Measurements from ENCODE around the gene DNAL4.

DNAL4 gene

GRCh38 chr22:38793721-38794466 is at the start of gene DNAL4:
DNAL4 (minus strand) TSS chr22:38794143; CDS start chr22:38782731, 11,412 bp downstream.
- DNase-seq (ENCODE audit: extremely low spot score, insufficient read length, low read depth) (peak; percentile 89), FAIRE-seq (peak; percentile 99)

- no peak for DNase-seq (ENCODE audit: extremely low spot score, insufficient read length, low read depth)
- FAIRE-seq = no peak
These were observed 49.3 kb upstream of the DNAL4 start for GRCh38 chr22:38843201-38843656.

GRCh38 chr22:38842512-38843200 is 48.7 kb upstream of the DNAL4 start:
- FAIRE-seq = no peak
- DNase-seq (ENCODE audit: extremely low spot score, insufficient read length, low read depth) = no peak

GRCh38 chr22:38841635-38842034 is 47.7 kb upstream of the DNAL4 start:
- no peak for FAIRE-seq

GRCh38 chr22:38841211-38841610 is 47.3 kb upstream of the DNAL4 start:
- no peak for FAIRE-seq
- no peak for DNase-seq (ENCODE audit: extremely low spot score, insufficient read length, low read depth)

More at GRCh38 chr22:38841635-38842034, 47.7 kb upstream of the DNAL4 start:
- DNase-seq (ENCODE audit: extremely low spot score, insufficient read length, low read depth) = no peak

GRCh38 chr22:38840129-38840528 is 46.2 kb upstream of the DNAL4 start:
- DNase-seq (ENCODE audit: extremely low spot score, insufficient read length, low read depth) (no peak), FAIRE-seq (no peak)

- FAIRE-seq (no peak), DNase-seq (ENCODE audit: extremely low spot score, insufficient read length, low read depth) (no peak)
These were observed 45.7 kb upstream of the DNAL4 start for GRCh38 chr22:38839686-38840085.

- no peak for DNase-seq (ENCODE audit: extremely low spot score, insufficient read length, low read depth)
These were observed 43.5 kb upstream of the DNAL4 start for GRCh38 chr22:38837414-38837928.

GRCh38 chr22:38835888-38836301 is 42.0 kb upstream of the DNAL4 start:
- DNase-seq (ENCODE audit: extremely low spot score, insufficient read length, low read depth) = no peak
- no peak for FAIRE-seq

More at GRCh38 chr22:38837414-38837928, 43.5 kb upstream of the DNAL4 start:
- FAIRE-seq = no peak

GRCh38 chr22:38834991-38835390 is 41.0 kb upstream of the DNAL4 start:
- FAIRE-seq (no peak), DNase-seq (ENCODE audit: extremely low spot score, insufficient read length, low read depth) (no peak)

- DNase-seq (ENCODE audit: extremely low spot score, insufficient read length, low read depth) = no peak
- no peak for FAIRE-seq
These were observed 40.4 kb upstream of the DNAL4 start for GRCh38 chr22:38834215-38834953.

- FAIRE-seq (no peak), DNase-seq (ENCODE audit: extremely low spot score, insufficient read length, low read depth) (no peak)
These were observed 39.1 kb upstream of the DNAL4 start for GRCh38 chr22:38833061-38833460.

GRCh38 chr22:38832005-38832978 is 38.3 kb upstream of the DNAL4 start:
- FAIRE-seq = no peak

GRCh38 chr22:38831166-38831945 is 37.4 kb upstream of the DNAL4 start:
- FAIRE-seq = no peak
- DNase-seq (ENCODE audit: extremely low spot score, insufficient read length, low read depth) = no peak

More at GRCh38 chr22:38832005-38832978, 38.3 kb upstream of the DNAL4 start:
- DNase-seq (ENCODE audit: extremely low spot score, insufficient read length, low read depth) = no peak

GRCh38 chr22:38830845-38831108 is 36.8 kb upstream of the DNAL4 start:
- no peak for DNase-seq (ENCODE audit: extremely low spot score, insufficient read length, low read depth)

GRCh38 chr22:38830026-38830844 is 36.3 kb upstream of the DNAL4 start:
- FAIRE-seq (no peak), DNase-seq (ENCODE audit: extremely low spot score, insufficient read length, low read depth) (no peak)

More at GRCh38 chr22:38830845-38831108, 36.8 kb upstream of the DNAL4 start:
- no peak for FAIRE-seq

GRCh38 chr22:38829485-38829884 is 35.5 kb upstream of the DNAL4 start:
- FAIRE-seq (no peak), DNase-seq (ENCODE audit: extremely low spot score, insufficient read length, low read depth) (no peak)

Data from GM18507 (cell line).